Right renal cortex interstitium (tissue), 3 donors: ENCODE data around the gene KCTD16. TPM values are rescaled to one million over a fixed set of nuclear protein-coding genes. Genes with fewer than 3 reads are reported as not detected.

Experiments
- DNase-seq, 3 donors: peaks; one replicate each; pipeline ENCODE4 v3.0.0-alpha.2; 2013; ENCODE audit warnings: low read depth in 3 of 3, low spot score in 2 of 3
- polyA plus RNA-seq, 3 donors: library from polyadenylated mRNA; unstranded; fragments of 120-200 nt; gene quantifications; one replicate each; pipeline ENCODE4 v1.2.1, GENCODE V29; 2013; ENCODE audit not compliant: insufficient read length in 3 of 3

The KCTD16 gene
- polyA plus RNA-seq, 3 donors: 2.2 to 2.8 (median 2.7) TPM

DNA sequence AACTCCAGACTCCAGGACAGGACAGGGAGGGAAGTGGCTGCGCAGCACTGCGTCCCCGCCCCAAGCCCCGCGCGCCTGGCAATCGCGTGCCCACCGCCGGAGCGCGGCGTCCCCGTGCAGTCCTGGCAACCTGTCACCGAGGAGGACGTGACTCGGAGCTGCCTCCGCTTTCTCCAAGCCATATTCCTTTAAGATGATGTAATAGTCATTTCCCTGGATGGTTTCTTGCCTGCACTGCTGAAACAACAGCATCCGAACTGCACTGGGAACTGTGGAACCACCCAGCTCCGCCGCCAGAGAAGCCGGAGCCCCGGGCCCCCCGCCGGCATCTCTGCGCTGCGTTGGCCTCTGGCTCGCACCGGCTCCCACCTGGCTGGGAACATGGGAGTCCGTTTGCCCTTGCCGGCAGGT is 34.5 kb downstream of the KCTD16 start:
- no peak for DNase-seq

- no peak for DNase-seq
Measured at GRCh38 chr5:144206141-144206540, 35.5 kb downstream of the KCTD16 start.

GRCh38 chr5:144207875-144208444 is 37.3 kb downstream of the KCTD16 start:
- no peak for DNase-seq

DNA sequence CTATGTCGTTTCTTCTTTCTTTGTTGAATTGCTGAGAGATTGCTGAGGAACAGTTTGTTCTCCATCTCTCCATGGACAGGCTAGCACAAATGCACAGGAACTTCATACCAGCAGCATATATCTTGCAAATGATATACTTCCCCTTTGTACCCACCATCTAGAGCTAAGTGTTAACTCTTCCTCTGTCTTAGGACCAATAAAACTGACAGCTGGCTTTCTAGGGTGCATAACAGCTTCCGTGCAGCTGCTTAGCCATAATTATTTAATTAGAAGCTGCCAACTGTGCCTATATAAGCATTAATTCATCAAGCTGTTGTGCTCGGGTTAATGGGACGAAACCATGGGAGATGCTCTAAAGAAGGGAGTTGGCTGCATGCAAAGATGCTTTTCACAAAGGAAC is 38.7 kb downstream of the KCTD16 start:
- no peak for DNase-seq

- no peak for DNase-seq
Measured at GRCh38 chr5:144210655-144211054, 40.0 kb downstream of the KCTD16 start.

DNA sequence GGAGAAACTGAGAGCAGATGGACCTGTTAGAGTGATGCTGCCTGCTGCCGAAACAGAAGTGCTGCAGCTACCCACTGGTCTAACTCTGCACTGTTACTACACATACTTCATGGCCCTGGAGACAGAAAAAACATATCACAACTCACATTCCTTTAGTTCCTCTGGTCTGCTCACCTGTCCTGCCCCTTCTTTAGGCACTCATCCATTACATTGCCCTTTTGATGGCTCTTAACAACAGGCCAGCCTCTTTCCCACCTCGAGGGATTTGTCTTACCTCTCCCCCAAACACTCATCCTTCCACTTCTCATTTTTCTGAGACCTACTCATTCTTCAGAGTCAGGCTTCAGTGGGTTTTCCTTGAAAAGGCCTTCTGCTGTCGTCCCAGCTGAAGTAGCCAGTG is 49.2 kb downstream of the KCTD16 start:
- DNase-seq: no peak

DNA sequence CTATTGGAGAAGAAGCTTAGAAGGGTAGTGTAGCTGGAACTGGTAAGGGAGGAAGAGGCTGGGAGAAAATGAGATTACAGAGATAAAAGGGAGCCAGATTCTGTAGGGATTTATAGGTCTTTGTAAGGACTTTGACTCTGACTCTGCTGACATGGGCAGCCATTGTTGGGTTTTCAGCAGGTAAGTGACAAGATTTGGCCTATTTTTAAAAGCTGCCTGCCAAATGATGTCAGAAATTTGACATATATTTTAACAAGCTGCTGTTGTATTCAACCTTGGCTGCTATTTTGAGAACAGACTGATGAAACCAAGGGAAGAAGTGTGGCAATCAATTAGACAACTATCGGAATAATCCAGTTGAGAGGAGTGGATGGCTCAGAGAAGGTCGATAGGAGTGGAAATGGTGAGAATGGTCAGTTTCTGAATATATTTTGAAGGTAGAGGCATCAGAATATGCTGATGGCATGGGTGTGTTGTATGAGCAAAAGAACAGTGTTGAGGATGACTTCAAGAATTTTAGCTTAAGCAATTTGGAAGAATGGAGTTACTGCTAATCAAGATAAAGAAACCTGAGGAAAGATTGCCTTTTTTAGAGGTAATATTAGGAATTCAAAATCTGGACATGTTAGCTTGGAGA is 56.8 kb downstream of the KCTD16 start:
- DNase-seq: no peak

DNA sequence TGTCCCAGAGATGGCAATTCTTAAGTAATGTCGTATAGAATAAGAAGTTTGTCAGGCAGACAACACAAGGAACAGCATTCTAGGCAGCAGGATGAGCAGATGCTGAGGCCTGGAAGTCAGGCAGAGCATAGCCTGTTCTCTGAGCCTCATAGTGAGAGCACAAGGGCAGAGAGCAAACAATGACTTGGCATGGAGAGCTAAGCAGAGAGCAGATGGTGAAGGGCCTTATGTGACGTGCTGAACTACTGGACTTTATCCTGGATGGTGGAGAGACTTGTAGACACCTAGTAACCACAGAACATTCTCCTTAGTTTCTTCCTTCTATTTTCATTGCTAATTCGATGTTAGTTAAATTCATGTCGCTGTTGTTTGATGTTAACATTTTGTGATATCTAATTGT is 60.1 kb downstream of the KCTD16 start:
- DNase-seq: no peak

- no peak for DNase-seq
Measured at GRCh38 chr5:144232285-144232684, 61.6 kb downstream of the KCTD16 start.

GRCh38 chr5:144236499-144236898 is 65.8 kb downstream of the KCTD16 start:
- DNase-seq: no peak

DNA sequence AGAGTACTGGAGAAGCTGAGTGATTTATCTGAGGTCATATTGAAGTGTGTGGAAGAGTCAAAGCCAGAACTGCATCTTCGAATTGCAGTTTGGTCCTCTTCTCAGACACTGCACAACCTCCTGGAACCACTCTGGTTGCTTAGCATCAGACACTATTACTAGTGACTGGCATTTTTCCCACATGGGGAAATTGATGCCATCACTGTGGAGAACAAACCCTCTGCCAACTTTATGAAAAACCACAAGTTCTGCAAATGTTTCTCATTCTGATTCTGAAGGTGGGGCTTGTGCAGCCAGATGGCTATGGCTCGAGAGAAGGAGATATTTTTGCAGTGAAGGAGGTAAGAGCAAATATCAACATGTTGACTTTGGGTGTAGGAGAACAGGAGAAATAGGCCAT is 67.2 kb downstream of the KCTD16 start:
- no peak for DNase-seq

DNA sequence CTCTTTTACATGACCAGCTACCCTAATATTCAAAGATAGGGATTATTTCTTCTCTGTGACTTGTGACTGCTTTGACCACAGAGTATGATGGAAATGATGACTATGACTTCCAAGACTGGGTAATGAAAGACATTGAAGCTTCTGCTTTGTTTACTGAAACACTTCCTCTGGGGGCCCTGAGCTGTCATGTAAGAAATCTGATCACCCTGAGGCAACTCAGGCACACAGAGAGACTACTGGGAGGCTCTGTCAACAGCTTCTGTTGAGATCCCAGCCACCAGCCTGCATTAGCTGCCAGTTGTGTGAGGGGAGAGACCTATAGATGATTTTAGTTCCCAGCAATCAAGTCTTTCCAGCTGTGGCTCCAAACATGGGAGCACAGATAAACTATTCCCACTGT is 76.5 kb downstream of the KCTD16 start:
- no peak for DNase-seq

DNA sequence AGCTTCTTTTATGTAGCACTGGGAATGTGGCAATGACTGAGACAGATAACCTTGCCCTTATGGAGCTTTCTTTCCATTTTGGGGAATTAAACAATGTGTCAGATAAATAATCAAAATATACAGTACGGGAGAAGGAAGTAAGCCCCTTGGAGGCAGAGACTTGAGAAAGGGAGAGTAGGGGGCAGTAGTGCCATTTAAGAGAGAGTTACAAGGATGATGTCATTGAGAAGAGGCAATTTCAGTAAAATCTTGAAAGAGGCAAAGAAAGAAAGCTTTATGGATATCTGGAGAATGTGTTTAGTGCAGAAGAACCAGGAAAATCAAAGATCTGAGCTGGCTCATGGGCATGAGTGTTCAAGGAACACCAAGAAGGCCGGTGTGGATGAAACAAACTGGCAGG is 77.3 kb downstream of the KCTD16 start:
- DNase-seq: no peak

DNA sequence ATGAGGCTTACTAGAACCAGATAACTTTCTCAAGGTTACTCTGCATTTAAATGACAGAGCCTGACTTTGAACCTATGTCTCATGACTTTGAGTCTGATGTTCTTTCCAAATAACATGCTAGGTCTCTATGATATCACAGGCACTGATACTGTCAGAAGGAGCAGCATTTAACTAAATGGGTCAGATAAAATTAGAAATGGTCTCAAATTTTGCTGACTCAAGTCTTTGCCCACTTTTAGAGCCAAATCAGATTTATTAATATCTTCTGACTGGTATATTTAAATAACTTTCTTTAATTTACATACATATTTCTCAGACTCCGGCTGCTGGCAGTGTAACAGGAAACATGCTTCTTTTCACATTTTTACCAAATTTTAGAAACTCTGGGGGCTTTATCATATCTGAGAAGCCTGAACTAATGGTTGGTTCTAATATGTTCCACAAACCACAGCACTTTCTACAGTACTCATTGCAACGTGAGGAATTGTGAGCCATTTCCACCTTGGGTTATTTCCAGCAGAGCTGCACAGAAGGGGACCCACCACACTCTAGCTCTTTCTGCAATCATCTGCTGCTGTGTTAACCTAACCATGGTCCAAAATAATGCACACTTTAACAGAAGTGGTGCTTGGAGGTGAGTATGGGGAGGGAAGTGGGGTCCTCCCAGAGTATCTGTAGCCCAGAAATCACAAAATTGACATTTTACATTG is 79.2 kb downstream of the KCTD16 start:
- DNase-seq: no peak

DNA sequence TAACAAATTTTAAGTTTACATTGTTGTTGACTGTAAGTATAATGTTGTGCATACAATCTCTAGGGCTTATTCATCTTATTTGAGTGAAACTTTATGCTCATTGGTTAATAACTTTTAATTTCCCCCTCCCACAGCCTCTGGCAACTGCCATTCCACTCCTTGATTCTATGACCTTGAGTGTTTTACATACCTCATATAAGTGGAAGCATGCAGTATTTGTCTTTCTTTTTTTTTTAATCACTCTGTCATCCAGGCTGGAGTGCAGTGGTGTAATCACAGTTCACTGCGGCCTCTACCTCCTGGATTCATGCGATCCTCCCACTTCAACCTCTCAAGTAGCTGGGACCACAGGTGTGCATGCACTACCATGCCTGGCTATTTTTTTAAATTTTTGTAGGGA is 83.9 kb downstream of the KCTD16 start:
- no peak for DNase-seq

- DNase-seq: no peak
Measured at GRCh38 chr5:144260121-144260520, 89.4 kb downstream of the KCTD16 start.

- DNase-seq: no peak
Measured at GRCh38 chr5:144265643-144266247, 95.1 kb downstream of the KCTD16 start.

- DNase-seq: no peak
Measured at GRCh38 chr5:144267961-144268513, 97.4 kb downstream of the KCTD16 start.

DNA sequence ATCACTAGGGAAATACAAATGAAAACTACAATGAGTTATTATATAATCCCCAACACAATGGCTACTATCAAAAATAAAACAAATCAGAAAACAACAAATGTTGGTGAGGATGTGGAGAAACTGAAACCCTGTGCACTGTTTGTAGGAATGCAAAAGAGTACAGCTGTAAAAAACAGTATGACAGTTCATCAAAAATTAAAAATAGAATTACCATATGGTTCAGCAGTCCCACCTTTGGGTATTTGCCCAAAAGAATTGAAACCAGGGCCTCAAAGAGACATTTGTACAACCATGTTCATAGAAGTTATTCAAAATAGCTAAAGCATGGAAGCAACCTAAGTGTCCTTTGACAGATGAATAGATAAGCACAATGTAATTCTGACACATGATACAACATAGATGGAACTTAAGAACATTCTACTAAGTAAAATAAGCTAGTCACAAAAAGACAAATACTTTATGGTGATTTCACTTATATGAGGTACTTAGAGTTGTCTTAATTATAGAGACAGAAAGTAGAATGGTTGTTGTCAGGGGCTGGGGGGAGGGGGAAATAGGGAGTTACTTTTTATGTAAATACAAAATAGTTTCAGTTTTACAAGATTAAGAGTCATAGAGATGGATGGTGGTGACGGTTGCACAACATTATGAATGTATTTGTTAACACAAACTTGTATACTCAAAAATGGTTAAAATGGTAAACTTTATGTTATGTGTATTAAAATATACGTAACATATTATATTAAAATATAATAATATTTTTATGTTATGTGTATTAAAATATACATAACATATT is 102.8 kb downstream of the KCTD16 start:
- no peak for DNase-seq

DNA sequence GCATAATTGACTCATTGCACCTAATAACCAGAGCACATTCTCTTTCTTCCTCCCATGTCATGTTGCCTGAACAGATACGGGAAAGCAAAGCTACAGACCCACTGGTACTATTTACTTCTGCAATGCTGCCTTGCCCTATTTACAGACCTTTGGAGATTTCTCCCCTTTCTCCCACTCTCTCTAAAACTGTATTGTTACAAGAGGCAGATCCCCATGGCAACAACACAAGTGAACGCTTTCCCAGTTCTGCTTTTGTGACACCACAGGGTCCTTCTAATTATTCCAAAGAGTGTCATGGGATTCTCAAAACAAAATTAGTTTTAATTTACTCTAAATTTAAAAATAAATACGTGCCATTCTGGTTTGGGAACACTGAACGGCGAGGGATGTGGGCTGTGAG is 104.7 kb downstream of the KCTD16 start:
- DNase-seq: no peak
